HEK293 (cell line): ENCODE results near the gene XBP1.
"Not testable (repeated sequence)": the region's sequence is repeated elsewhere in the genome, so short reads cannot be mapped to it uniquely, and the experiment has no call there.

Source experiments
- KLF1 ChIP-seq: fragments of 450-650 bp; formaldehyde crosslinking; IDR thresholded peaks from 2 replicates; pipeline ENCODE4 v1.5.1; 2016; ENCODE audit warnings: missing biosample characterization, missing genetic modification characterization
- KLF9 ChIP-seq: fragments of 450-650 bp; formaldehyde crosslinking; IDR thresholded peaks from 2 replicates; pipeline ENCODE4 v1.5.1; 2016; ENCODE audit warnings: missing biosample characterization, missing genetic modification characterization, low read depth
- REST ChIP-seq: fragments of 450-650 bp; formaldehyde crosslinking; IDR thresholded peaks from 2 replicates; pipeline ENCODE4 v1.5.1; 2016; ENCODE audit warnings: missing biosample characterization, missing genetic modification characterization
- ZBTB17 ChIP-seq: fragments of 450-650 bp; formaldehyde crosslinking; IDR thresholded peaks from 2 replicates; pipeline ENCODE4 v1.5.1; 2016; ENCODE audit warnings: missing biosample characterization, missing genetic modification characterization
- ZBTB21 ChIP-seq: fragments of 450-650 bp; formaldehyde crosslinking; IDR thresholded peaks from 2 replicates; pipeline ENCODE4 v1.5.1; 2017; ENCODE audit warnings: missing biosample characterization, missing genetic modification characterization
- ZNF184 ChIP-seq: fragments of 450-650 bp; IDR thresholded peaks from 2 replicates; pipeline ENCODE4 v1.5.1; 2018; ENCODE audit warnings: missing biosample characterization, mild to moderate bottlenecking, missing genetic modification characterization
- ZNF629 ChIP-seq: fragments of 450-650 bp; formaldehyde crosslinking; IDR thresholded peaks from 2 replicates; pipeline ENCODE4 v1.5.1; 2017; ENCODE audit warnings: missing biosample characterization, missing genetic modification characterization
- ZNF785 ChIP-seq: fragments of 450-650 bp; formaldehyde crosslinking; IDR thresholded peaks from 2 replicates; pipeline ENCODE4 v1.5.1; 2016; ENCODE audit warnings: missing biosample characterization, missing genetic modification characterization
- ZSCAN30 ChIP-seq: fragments of 450-650 bp; IDR thresholded peaks from 2 replicates; pipeline ENCODE4 v1.5.1; 2018; ENCODE audit warnings: missing biosample characterization, mild to moderate bottlenecking, missing genetic modification characterization, moderate library complexity
- TF ChIP-seq, protein P1 (sequence below): fragments of 450-650 bp; formaldehyde crosslinking; IDR thresholded peaks from 2 replicates; pipeline ENCODE4 v1.5.1; 2016; ENCODE audit warnings: missing biosample characterization, missing genetic modification characterization

- TF ChIP-seq, protein P1, sequence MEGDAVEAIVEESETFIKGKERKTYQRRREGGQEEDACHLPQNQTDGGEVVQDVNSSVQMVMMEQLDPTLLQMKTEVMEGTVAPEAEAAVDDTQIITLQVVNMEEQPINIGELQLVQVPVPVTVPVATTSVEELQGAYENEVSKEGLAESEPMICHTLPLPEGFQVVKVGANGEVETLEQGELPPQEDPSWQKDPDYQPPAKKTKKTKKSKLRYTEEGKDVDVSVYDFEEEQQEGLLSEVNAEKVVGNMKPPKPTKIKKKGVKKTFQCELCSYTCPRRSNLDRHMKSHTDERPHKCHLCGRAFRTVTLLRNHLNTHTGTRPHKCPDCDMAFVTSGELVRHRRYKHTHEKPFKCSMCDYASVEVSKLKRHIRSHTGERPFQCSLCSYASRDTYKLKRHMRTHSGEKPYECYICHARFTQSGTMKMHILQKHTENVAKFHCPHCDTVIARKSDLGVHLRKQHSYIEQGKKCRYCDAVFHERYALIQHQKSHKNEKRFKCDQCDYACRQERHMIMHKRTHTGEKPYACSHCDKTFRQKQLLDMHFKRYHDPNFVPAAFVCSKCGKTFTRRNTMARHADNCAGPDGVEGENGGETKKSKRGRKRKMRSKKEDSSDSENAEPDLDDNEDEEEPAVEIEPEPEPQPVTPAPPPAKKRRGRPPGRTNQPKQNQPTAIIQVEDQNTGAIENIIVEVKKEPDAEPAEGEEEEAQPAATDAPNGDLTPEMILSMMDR: not testable (repeated sequence)
- TF ChIP-seq ZNF785 (tag by site-specific recombination); REST (tag by site-specific recombination); ZNF629 (tag by site-specific recombination); KLF9 (tag by site-specific recombination); ZBTB21; ZBTB17 (tag by site-specific recombination); ZNF184 (tag by site-specific recombination); ZSCAN30 (tag by site-specific recombination); KLF1: not testable (repeated sequence)
Measured at GRCh38 chr22:28805426-28805825, 5.1 kb upstream of the XBP1 start.
